Bronchial epithelial cell (primary cell): Measurements from ENCODE around the gene ST3GAL3. TPM values are rescaled to one million over a fixed set of nuclear protein-coding genes. Genes with fewer than 3 reads are reported as not detected.

ENCODE experiments used
- DNase-seq: peaks from one replicate; pipeline ENCODE4 v3.0.0-alpha.2; 2010; ENCODE audit warnings: low read depth
- FAIRE-seq: peaks from 2 replicates; lab custom pipeline; 2011; peaks lifted over from hg19 to GRCh38; lab: Jason Lieb, UNC
- H3K27me3 ChIP-seq: 2 replicates; pipeline ENCODE4 v1.5.1; 2011; ENCODE audit warnings: low read length; ENCODE audit not compliant: control insufficient read depth, insufficient read depth
- H3K36me3 ChIP-seq: 2 replicates; pipeline ENCODE4 v1.5.1; 2011; ENCODE audit warnings: low read length; ENCODE audit not compliant: control insufficient read depth, insufficient read depth
- H3K4me3 ChIP-seq: 2 replicates; pipeline ENCODE4 v1.5.1; 2011; ENCODE audit warnings: mild to moderate bottlenecking, low read depth, low read length, control low read depth
- CTCF ChIP-seq: IDR thresholded peaks from 2 replicates; pipeline ENCODE4 v1.5.1; 2011; ENCODE audit warnings: mild to moderate bottlenecking, moderate library complexity, low read length, control low read depth, inconsistent platforms; ENCODE audit not compliant: insufficient read depth, severe bottlenecking
- total RNA-seq: library from RNA; depleted of rRNA; stranded (reverse); fragments of >200 nt; gene quantifications from 2 replicates; pipeline ENCODE4 v1.2.1, GENCODE V29; 2014

ST3GAL3 gene
- total RNA-seq, 1 donor from 2014 or later, result 10.3 TPM

- no peak for DNase-seq
- no peak for TF ChIP-seq CTCF
- FAIRE-seq, result no peak
- no peaks in the 10 kb centered on the region for H3K27me3 ChIP-seq
- H3K36me3 ChIP-seq, result no peaks in the 10 kb centered on the region
- no peak overlapping the region for H3K4me3 ChIP-seq
Observed at GRCh38 chr1:43851561-43852338, 144.4 kb downstream of the ST3GAL3 start.

GRCh38 chr1:43853161-43853921 is 146.0 kb downstream of the ST3GAL3 start:
- Histone ChIP-seq H3K27me3 (no peaks in the 10 kb centered on the region), H3K36me3 (no peaks in the 10 kb centered on the region), H3K4me3 (no peak overlapping the region)
- DNase-seq, result peak; percentile 81
- FAIRE-seq, result peak; percentile 91
- no peak for TF ChIP-seq CTCF

- H3K4me3 ChIP-seq, result no peak overlapping the region
- H3K36me3 ChIP-seq, result no peaks in the 10 kb centered on the region
- FAIRE-seq, result no peak
- no peaks in the 10 kb centered on the region for H3K27me3 ChIP-seq
- DNase-seq, result no peak
- no peak for TF ChIP-seq CTCF
Observed at GRCh38 chr1:43854473-43854872, 147.1 kb downstream of the ST3GAL3 start.

- no peak for TF ChIP-seq CTCF
- H3K27me3 ChIP-seq, result no peaks in the 10 kb centered on the region
- FAIRE-seq, result no peak
- no peak overlapping the region for H3K4me3 ChIP-seq
- no peaks in the 10 kb centered on the region for H3K36me3 ChIP-seq
- DNase-seq, result no peak
Observed at GRCh38 chr1:43856188-43856587, 148.9 kb downstream of the ST3GAL3 start.

GRCh38 chr1:43857163-43857562 is 149.8 kb downstream of the ST3GAL3 start:
- FAIRE-seq (no peak), DNase-seq (no peak)
- Histone ChIP-seq H3K27me3 (no peaks in the 10 kb centered on the region), H3K4me3 (no peak overlapping the region), H3K36me3 (no peaks in the 10 kb centered on the region)
- no peak for TF ChIP-seq CTCF
